GM18505 (cell line): ENCODE measurements around the gene RELT.

Experiments used
- ATAC-seq: cut with Tn5 transposase; IDR thresholded peaks from one replicate; pipeline ENCODE4 v1.9.1; 2021; ENCODE audit not compliant: unreplicated experiment
- POLR2A ChIP-seq: IDR thresholded peaks from 4 replicates; pipeline ENCODE4 v1.6.1; 2011; ENCODE audit warnings: borderline replicate concordance; ENCODE audit not compliant: insufficient read depth, insufficient read length; ENCODE audit errors: extremely low read depth

Gene RELT, protein sequence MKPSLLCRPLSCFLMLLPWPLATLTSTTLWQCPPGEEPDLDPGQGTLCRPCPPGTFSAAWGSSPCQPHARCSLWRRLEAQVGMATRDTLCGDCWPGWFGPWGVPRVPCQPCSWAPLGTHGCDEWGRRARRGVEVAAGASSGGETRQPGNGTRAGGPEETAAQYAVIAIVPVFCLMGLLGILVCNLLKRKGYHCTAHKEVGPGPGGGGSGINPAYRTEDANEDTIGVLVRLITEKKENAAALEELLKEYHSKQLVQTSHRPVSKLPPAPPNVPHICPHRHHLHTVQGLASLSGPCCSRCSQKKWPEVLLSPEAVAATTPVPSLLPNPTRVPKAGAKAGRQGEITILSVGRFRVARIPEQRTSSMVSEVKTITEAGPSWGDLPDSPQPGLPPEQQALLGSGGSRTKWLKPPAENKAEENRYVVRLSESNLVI

DNA sequence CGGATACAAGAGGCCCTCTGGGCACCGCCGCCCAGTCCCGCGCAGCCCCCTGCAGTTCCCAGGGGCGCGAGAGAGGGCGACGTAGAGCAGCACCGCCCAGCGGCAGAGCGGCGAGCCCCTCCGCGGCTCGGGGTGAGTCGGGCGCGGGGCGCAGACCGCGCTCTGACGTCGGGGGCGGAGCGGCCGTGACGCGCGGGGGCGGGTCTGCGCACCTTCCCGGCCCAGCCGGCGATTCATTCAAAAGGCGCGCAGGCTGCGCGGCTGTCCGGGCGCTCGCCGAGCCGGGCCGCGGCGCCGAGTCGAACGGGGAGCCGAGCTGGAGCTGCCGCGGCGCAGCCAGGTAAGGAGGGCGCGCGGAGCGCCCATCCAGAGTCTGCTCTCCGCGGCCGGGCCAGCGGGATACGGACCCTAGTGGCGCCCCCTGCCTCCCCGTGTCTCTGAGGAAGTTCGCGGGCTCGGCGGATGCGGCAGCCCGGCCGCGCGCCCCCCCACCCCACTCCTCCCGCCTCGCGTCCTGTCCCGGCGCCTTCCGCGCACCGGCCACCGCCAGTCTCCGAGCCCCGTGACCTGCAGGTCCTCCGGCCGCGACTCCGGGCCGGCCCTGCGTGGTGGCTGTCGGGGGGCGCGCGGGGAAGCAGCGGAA lies at the start of gene RELT:
RELT (plus strand) TSS at position 240 of the 643 bp plus-strand sequence. CDS start 12,738 bp downstream, outside the sequence.
- peak; percentile 99 for TF ChIP-seq POLR2A
- peak; percentile 77 for ATAC-seq

DNA sequence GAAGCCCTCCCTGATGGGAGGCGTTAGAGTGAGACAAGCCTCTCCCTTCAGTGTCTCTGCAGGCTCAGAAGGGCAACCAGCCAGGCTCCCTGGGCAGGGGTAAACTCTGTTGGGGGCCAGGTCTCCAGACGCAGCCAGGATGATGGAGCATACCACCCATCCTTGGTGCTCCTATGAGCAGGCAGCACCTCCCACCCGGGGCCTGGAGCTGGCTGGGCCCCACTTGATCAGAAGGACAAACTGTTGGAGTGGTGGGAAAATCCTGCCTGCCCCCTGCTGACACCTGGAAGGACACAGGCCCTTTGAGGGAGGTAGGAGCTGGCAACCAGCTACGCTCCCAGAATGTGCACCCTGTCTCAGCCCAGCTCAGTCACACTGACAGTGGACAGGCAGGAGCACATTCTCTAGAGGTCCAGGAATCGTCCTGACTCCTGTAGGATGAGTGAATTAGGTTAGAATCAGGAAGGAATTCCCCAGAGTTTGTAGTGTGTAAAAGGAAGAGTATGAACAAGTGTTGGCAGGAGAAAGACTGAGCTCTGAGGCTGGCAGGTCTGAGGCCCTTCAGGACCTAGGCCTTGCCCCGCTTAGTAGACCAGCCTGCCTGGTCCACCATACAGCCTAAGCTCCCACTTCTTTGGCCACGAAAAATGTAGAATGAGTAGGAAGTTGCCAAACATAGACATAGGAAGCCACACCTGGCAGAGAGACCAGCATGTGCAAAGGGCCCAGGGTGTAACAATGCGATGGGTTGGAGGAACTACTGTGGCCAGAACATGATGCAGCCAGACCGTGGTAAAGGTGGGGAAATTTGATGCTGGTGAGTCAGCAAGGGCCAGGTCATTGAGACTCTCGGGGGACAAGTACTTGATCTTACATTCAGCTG lies 49.0 kb upstream of the RELT start:
- TF ChIP-seq POLR2A, result no peak
- no peak for ATAC-seq

DNA sequence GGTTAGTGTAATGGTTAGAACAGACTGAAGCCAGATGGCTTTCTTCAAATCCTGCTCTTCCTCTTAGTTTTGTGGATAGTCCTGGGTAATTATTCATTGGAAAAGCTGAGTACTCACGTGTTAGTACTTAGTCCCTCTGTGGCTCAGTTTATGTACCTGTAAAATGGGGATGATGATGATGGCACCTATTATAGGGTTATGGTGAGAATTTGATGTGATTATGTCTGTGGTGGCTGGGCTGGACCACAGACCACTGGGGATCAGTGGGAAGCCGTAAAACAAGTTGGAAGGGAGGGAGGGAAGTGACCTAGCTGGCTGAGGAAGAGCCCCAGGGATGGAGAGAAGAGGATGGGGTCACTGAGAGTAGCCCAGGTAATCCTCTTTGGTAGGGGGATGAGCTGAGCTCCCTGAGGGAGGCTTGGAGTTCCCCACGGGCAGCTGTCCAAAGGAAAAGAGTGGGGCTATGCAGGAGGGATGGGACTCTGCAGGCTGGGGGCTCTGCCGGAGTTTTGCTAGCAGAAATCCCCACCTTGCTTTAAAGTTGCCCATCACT lies 48.3 kb upstream of the RELT start:
- ATAC-seq, result no peak
- no peak for TF ChIP-seq POLR2A

GRCh38 chr11:73330569-73331093 lies 45.6 kb upstream of the RELT start:
- ATAC-seq, result no peak
- no peak for TF ChIP-seq POLR2A

DNA sequence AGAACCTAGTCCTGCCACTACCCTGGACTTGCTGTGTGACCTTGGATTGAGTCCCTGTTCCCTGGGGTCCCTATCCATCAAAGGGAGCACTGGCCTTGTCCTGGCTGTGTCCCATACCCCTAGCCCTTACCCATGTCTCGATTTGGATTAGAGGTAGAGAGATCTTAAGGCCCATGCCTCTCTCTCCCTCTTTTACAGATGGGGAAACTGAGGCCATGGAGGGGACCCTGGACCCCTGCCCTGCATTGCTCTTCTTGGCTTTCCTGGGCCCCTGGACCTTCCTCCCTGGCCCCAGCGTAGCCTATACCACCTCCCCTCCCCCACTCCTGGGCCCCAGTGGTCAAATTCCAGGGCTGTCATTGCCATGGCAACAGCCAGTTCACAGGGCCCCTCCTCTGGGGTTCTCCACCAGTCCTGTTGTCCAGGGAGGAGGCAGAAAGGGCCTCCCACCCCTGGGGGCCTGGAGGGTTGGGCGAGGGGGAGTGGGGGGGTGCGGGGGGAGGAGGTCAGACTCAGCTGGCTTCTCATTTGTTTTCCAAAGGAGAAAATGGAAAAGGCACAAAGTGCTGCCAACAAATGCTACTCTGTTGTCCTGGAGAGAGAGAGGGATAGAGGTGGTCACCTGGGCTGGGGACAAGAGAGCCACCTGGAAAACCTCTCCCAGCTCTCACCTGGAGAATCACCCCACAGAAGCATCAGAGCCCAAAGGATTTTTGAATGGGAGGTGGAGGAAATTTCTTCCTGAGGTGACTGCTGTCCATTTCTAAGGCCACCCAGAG lies 44.9 kb upstream of the RELT start:
- TF ChIP-seq POLR2A, result no peak
- ATAC-seq, result no peak

DNA sequence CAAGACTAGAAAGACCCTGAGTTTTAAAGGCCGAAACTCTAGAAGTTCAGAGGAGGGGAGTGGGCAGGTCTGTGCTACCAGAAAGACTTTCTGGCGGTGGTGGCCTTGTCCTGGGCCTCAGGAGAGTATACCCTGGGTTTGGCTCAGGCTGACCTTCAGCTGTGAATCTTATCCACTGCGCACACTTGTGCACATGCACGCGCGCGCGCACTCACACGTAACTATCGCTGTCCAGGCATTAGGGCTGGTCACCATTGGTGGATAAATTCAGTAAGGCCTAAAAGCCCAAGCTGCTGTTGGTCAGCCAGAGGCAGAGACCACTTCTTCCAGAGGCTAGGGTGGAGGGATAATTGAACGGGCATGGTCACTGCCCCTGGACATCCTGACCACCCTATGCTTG lies 43.0 kb upstream of the RELT start:
- no peak for TF ChIP-seq POLR2A
- no peak for ATAC-seq

DNA sequence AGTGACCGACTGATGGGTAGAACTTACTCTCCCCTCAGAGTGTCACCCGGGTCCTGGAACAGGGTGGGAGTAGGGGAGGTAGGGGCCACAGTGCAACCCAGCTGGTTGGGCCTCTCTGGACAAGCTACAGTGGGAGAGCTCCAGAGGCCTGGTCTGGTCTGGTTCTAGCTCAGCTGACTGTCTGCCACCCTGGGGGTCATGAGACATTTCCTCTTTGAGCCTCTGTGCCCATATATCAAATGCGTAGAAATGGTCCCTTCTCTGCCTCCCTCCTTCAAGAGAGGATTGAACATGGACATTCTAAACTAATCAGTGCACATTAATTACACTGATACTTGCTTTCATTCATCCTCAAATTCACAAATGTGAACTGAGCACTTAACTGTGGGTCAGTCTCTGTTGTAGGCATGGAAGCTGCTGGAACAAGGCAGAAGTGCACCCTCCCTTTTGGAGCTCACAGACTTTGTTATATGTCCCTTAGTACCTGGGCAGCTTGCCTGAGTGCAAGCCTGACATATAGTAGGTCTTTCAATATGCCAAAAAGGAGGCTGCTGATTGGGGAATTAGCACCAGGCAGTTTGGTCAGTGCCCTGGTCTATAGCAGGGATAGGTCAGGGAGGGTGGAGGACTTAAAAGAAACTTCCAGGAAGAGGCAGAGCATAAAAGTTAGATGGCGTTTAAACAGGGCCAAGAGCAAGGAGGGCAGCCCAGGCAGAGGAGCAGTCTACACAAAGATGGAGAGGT lies 42.4 kb upstream of the RELT start:
- no peak for ATAC-seq
- TF ChIP-seq POLR2A, result no peak

DNA sequence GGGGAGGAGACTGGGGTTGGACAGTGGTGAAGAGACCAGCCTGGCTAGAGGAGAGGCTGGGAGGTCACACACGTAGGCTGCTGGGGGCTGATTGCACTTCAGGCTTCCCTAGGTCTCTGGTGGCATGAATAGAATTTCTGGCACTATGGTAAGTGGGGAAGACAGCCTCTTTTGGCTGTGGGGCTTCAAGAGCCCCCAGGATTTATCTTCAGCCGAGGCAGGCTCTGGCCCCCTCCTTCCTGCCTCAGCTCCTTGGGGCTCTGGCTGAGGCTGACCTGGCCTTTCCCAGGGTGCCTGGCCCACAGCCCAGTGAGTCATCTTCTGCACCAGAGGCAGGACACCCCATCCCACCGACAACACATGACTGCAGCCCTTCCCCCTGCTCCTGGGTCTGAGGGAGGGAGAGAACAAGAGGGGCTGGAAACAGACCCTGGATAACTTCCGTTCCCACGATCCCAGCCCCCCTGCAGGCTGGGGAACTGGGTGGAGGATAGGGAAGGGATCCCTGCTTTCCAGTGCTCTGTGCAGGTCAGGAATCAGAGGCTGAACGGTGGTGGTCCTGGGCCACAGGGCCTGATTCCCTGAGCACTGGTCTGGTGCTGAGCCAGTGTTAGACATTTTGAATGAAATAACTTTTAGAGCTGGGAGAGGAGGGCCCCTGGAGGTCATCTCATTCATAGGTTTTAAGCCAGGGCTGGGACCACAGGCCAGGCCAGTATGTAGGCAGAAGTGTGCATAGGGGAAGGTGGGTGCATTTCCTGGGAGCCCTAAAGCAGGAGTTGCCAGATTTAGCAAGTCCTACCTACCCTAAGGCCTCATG lies 41.6 kb upstream of the RELT start:
- no peak for ATAC-seq
- TF ChIP-seq POLR2A, result no peak

GRCh38 chr11:73335204-73335923 lies 40.8 kb upstream of the RELT start:
- ATAC-seq, result no peak

DNA sequence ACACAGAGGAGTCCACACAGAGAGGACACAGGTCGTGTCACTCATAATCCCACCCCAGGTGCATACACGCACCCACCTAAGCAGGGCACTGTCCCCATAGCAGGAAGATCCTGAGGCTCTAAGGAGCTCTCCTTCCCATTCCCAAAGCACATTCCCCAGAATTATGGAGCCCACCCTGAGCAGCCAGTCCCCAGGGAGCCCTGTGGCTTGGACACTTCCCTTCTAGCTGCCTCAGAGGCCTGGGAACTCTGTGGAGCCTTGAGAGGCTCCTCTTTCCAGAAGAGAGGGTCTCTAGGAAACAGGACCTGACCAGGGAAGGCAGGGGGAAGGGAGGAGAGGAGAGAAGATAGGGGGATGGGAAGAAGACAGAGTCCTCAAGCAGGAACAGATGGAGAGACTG lies 38.4 kb upstream of the RELT start:
- TF ChIP-seq POLR2A, result no peak
- ATAC-seq, result no peak

More at GRCh38 chr11:73335204-73335923, 40.8 kb upstream of the RELT start:
- TF ChIP-seq POLR2A, result no peak

DNA sequence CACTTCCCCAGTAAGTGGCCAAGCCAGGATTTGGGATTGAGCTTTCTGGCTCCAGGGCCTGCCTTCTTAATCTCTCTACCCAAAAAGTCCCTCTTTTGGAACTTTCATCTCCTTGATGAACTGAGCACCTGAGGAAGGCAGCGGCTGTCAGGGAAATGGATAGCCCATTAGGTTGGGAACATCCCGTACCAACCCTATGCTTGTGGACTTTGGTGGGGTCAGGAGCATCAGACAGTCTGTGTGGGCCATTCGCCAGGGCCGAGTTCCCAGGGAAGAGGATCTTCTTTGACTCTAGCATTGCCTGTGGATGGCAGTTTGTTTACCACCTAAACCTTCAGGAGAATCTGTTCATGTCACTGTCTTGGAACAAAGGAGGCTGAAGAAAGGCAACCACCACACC lies 37.9 kb upstream of the RELT start:
- TF ChIP-seq POLR2A, result no peak
- ATAC-seq, result no peak

DNA sequence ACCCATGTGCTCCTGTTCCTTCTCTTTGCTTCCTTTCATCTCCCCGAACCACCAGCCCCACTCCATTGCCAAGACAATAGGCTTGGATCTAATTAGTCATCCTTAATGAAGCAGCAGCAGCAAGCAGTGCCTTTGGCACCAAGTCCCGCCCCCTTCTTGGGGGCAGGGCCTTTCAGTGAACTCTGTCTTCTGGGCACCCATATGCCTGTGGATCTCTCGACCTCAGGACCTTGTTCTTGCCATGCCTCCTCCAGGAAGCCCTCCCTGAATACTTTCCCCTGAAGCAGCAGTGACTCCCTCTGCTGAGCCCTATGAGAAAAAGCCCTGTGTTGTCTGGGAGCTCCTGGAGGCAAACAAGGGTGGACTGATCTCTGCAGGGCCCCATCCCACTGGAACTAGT lies 36.0 kb upstream of the RELT start:
- ATAC-seq, result no peak
- no peak for TF ChIP-seq POLR2A
